WI38 (cell line): ENCODE measurements around the gene DPF3.

Source experiments
- H3K4me3 ChIP-seq: 2 replicates; pipeline ENCODE4 v1.5.1; 2011; ENCODE audit warnings: low read depth, mild to moderate bottlenecking, control low read depth, low read length
- CTCF ChIP-seq: IDR thresholded peaks from 2 replicates; pipeline ENCODE4 v1.5.1; 2012; ENCODE audit warnings: low read depth, mild to moderate bottlenecking, control low read depth, low read length

The DPF3 gene

GRCh38 chr14:72888636-72889201 lies 5.2 kb downstream of the DPF3 start:
- no peak for TF ChIP-seq CTCF
- no peak overlapping the region for H3K4me3 ChIP-seq

- TF ChIP-seq CTCF: no peak
- H3K4me3 ChIP-seq: no peak overlapping the region
Observed at GRCh38 chr14:72888192-72888591, 5.7 kb downstream of the DPF3 start.

GRCh38 chr14:72887514-72887913 lies 6.4 kb downstream of the DPF3 start:
- H3K4me3 ChIP-seq: no peak overlapping the region
- TF ChIP-seq CTCF: no peak

- no peak overlapping the region for H3K4me3 ChIP-seq
- no peak for TF ChIP-seq CTCF
Observed at GRCh38 chr14:72884386-72884785, 9.5 kb downstream of the DPF3 start.

GRCh38 chr14:72883961-72884360 lies 9.9 kb downstream of the DPF3 start:
- TF ChIP-seq CTCF: no peak
- H3K4me3 ChIP-seq: no peak overlapping the region

GRCh38 chr14:72883109-72883508 lies 10.8 kb downstream of the DPF3 start:
- TF ChIP-seq CTCF: no peak
- H3K4me3 ChIP-seq: no peak overlapping the region

GRCh38 chr14:72882463-72882862 lies 11.4 kb downstream of the DPF3 start:
- no peak for TF ChIP-seq CTCF
- no peak overlapping the region for H3K4me3 ChIP-seq
